SK-N-SH (cell line): ENCODE data around the gene GSTCD. TPM values are rescaled to one million over a fixed set of nuclear protein-coding genes. Genes with fewer than 3 reads are reported as not detected.

Source experiments
- CTCF ChIA-PET: fragments of 300-600, 350-600 bp; formaldehyde crosslinking; extraction: SDS; loops from one replicate; lab custom pipeline; 2021; lab: Yijun Ruan, JAX
- POLR2A ChIA-PET: fragments of 350-600 bp; sonication (Branson Sonifier 250); formaldehyde crosslinking; extraction: SDS; loops from one replicate; lab custom pipeline; 2020; ENCODE audit warnings: antibody characterized with exemption, inconsistent platforms; lab: Yijun Ruan, JAX
- DNase-seq: peaks from one replicate; pipeline ENCODE4 v3.0.0; 2012
- H2AFZ ChIP-seq: fragments of 200-600 bp; sonication (generic); 2 replicates; pipeline ENCODE4 v1.8.1; 2016; ENCODE audit warnings: antibody characterized with exemption, mild to moderate bottlenecking, low read depth
- H3F3A ChIP-seq: fragments of 200-600 bp; sonication (generic); replicated peaks from 2 replicates; pipeline ENCODE3; 2016; ENCODE audit warnings: antibody characterized with exemption, mild to moderate bottlenecking; ENCODE audit not compliant: insufficient read depth
- H3K27ac ChIP-seq, 2 experiments: fragments of 200-500 bp in 1 of 2; fragments of 200-600 bp in 1 of 2; sonication (Bioruptor generic) in 1 of 2; sonication (generic), shearing (Covaris generic) in 1 of 2; 2 replicates each; pipeline versions ENCODE4 v1.5.1 to v1.6.1; 2014 to 2016; ENCODE audit warnings: low read depth in 2 of 2, inconsistent platforms in 1 of 2, low read length in 1 of 2, mild to moderate bottlenecking in 1 of 2, mixed read lengths in 1 of 2
- H3K27me3 ChIP-seq: fragments of 200-600 bp; sonication (generic), shearing (Covaris generic); 2 replicates; pipeline ENCODE4 v1.6.1; 2016; ENCODE audit warnings: mixed run types; ENCODE audit not compliant: insufficient read depth
- H3K36me3 ChIP-seq, 2 experiments: fragments of 200-500 bp in 1 of 2; fragments of 200-600 bp in 1 of 2; sonication (Bioruptor generic) in 1 of 2; sonication (generic) in 1 of 2; replicated peaks in 1 of 2; 2 replicates each; pipeline versions ENCODE3 to v1.5.1; 2014 to 2016; ENCODE audit warnings: low read length in 1 of 2, mild to moderate bottlenecking in 1 of 2; ENCODE audit not compliant: insufficient read depth in 2 of 2, control insufficient read depth in 1 of 2
- H3K4me1 ChIP-seq, 2 experiments: fragments of 200-500 bp in 1 of 2; fragments of 200-600 bp in 1 of 2; sonication (Bioruptor generic) in 1 of 2; sonication (generic), shearing (Covaris generic) in 1 of 2; 2 replicates each; pipeline versions ENCODE4 v1.5.1 to v1.6.1; 2014 to 2016; ENCODE audit warnings: low read depth in 1 of 2, low read length in 1 of 2, mixed run types in 1 of 2; ENCODE audit not compliant: insufficient read depth in 2 of 2, control insufficient read depth in 1 of 2
- H3K4me2 ChIP-seq: fragments of 200-600 bp; sonication (generic), shearing (Covaris generic); 2 replicates; pipeline ENCODE4 v1.6.1; 2017; ENCODE audit warnings: mixed run types
- H3K4me3 ChIP-seq, 2 experiments: fragments of 200-500 bp in 1 of 2; fragments of 200-600 bp in 1 of 2; sonication (Bioruptor generic) in 1 of 2; sonication (generic), shearing (Covaris generic) in 1 of 2; 2 replicates each; pipeline versions ENCODE4 v1.5.1 to v1.8.1; 2014 to 2016; ENCODE audit warnings: low read depth in 2 of 2, inconsistent platforms in 1 of 2, low read length in 1 of 2, mild to moderate bottlenecking in 1 of 2, mixed read lengths in 1 of 2, moderate library complexity in 1 of 2
- H3K79me2 ChIP-seq: fragments of 200-600 bp; sonication (generic); 2 replicates; pipeline ENCODE4 v1.8.1; 2017; ENCODE audit warnings: mild to moderate bottlenecking; ENCODE audit not compliant: insufficient read depth
- H3K9ac ChIP-seq: fragments of 200-600 bp; sonication (generic); 2 replicates; pipeline ENCODE4 v1.6.1; 2017; ENCODE audit warnings: mixed run types
- H3K9me2 ChIP-seq: fragments of 200-600 bp; sonication (generic); 2 replicates; pipeline ENCODE4 v1.6.1; 2017; ENCODE audit warnings: mixed run types
- H3K9me3 ChIP-seq: fragments of 200-600 bp; sonication (generic); 2 replicates; pipeline ENCODE4 v1.6.1; 2017; ENCODE audit warnings: mixed run types, mild to moderate bottlenecking, moderate library complexity
- H4K20me1 ChIP-seq: fragments of 200-600 bp; sonication (generic); 2 replicates; pipeline ENCODE4 v1.6.1; 2017; ENCODE audit warnings: mild to moderate bottlenecking, mixed run types; ENCODE audit not compliant: insufficient read depth
- CHD2 ChIP-seq: fragments of 150-350 bp; IDR thresholded peaks from 2 replicates; pipeline ENCODE4 v1.6.1; 2018; ENCODE audit warnings: low read length; ENCODE audit not compliant: partially characterized antibody
- ELF1 ChIP-seq: IDR thresholded peaks from 2 replicates; pipeline ENCODE4 v1.4.0; 2012
- EP300 ChIP-seq, 2 experiments: IDR thresholded peaks; 2 replicates each; pipeline versions ENCODE4 v1.4.0 to v1.6.1; 2012; ENCODE audit warnings: borderline replicate concordance in 1 of 2, low read depth in 1 of 2, low read length in 1 of 2
- EZH2phosphoT487 ChIP-seq: fragments of 200-600 bp; sonication (generic); IDR thresholded peaks from 2 replicates; pipeline ENCODE4 v1.6.1; 2017; ENCODE audit warnings: low read depth, mixed run types, mild to moderate bottlenecking, antibody characterized with exemption, moderate library complexity, borderline replicate concordance
- FOSL2 ChIP-seq: IDR thresholded peaks from 2 replicates; pipeline ENCODE4 v1.4.0; 2012; ENCODE audit warnings: low read depth, mild to moderate bottlenecking, moderate library complexity, borderline replicate concordance
- FOXJ3 ChIP-seq: sonication (generic); formaldehyde crosslinking; IDR thresholded peaks from 2 replicates; pipeline ENCODE4 v1.5.1; 2020; ENCODE audit warnings: mild to moderate bottlenecking, missing genetic modification reagents
- GABPA ChIP-seq: IDR thresholded peaks from 2 replicates; pipeline ENCODE4 v1.4.0; 2012; ENCODE audit warnings: low read depth, mild to moderate bottlenecking
- GATA2 ChIP-seq: sonication (generic); formaldehyde crosslinking; IDR thresholded peaks from 2 replicates; pipeline ENCODE4 v1.5.0; 2020; ENCODE audit warnings: mild to moderate bottlenecking, missing genetic modification reagents
- IRF3 ChIP-seq: fragments of 150-350 bp; IDR thresholded peaks from 2 replicates; pipeline ENCODE4 v1.6.1; 2016; ENCODE audit warnings: mild to moderate bottlenecking, low read depth, low read length
- JUND ChIP-seq: IDR thresholded peaks from 2 replicates; pipeline ENCODE4 v1.4.0; 2012
- MEF2A ChIP-seq: IDR thresholded peaks from 2 replicates; pipeline ENCODE4 v1.4.0; 2012; ENCODE audit warnings: low read depth, borderline replicate concordance
- MXI1 ChIP-seq: IDR thresholded peaks from 2 replicates; pipeline ENCODE4 v1.6.1; 2012; ENCODE audit warnings: mild to moderate bottlenecking, low read depth, low read length, improper control_type of control experiment
- NFIC ChIP-seq: IDR thresholded peaks from 2 replicates; pipeline ENCODE4 v1.4.0; 2012; ENCODE audit warnings: borderline replicate concordance
- NRF1 ChIP-seq: IDR thresholded peaks from 2 replicates; pipeline ENCODE4 v1.6.1; 2012; ENCODE audit warnings: low read depth, mild to moderate bottlenecking, low read length
- POLR2AphosphoS5 ChIP-seq: IDR thresholded peaks from 2 replicates; pipeline ENCODE4 v1.6.1; 2012; ENCODE audit warnings: low read depth, low read length
- RAD21 ChIP-seq: IDR thresholded peaks from 2 replicates; pipeline ENCODE4 v1.6.1; 2012; ENCODE audit warnings: mild to moderate bottlenecking, low read length
- RFX5 ChIP-seq: IDR thresholded peaks from 2 replicates; pipeline ENCODE4 v1.6.1; 2012; ENCODE audit warnings: mild to moderate bottlenecking, improper control_type of control experiment, low read length
- SIN3A ChIP-seq: IDR thresholded peaks from 2 replicates; pipeline ENCODE4 v1.6.1; 2012; ENCODE audit warnings: low read depth, mild to moderate bottlenecking, low read length, moderate library complexity, borderline replicate concordance
- SMC3 ChIP-seq: IDR thresholded peaks from 2 replicates; pipeline ENCODE4 v1.6.1; 2012; ENCODE audit warnings: low read depth, low read length, improper control_type of control experiment
- TCF12 ChIP-seq: IDR thresholded peaks from 2 replicates; pipeline ENCODE4 v1.4.0; 2012
- TEAD4 ChIP-seq: IDR thresholded peaks from 2 replicates; pipeline ENCODE4 v1.4.0; 2012; ENCODE audit warnings: mild to moderate bottlenecking, borderline replicate concordance; ENCODE audit not compliant: insufficient read depth
- USF2 ChIP-seq: fragments of 150-350 bp; IDR thresholded peaks from 2 replicates; pipeline ENCODE4 v1.6.1; 2017; ENCODE audit warnings: antibody characterized with exemption, low read length, low read depth, borderline replicate concordance
- YY1 ChIP-seq: IDR thresholded peaks from 2 replicates; pipeline ENCODE4 v1.4.0; 2012; ENCODE audit warnings: low read depth, mild to moderate bottlenecking
- ZBTB33 ChIP-seq: IDR thresholded peaks from 2 replicates; pipeline ENCODE4 v1.4.0; 2012; ENCODE audit warnings: low read depth, borderline replicate concordance
- WGBS: methylation state at CpG from one replicate; pipeline ENCODE4 v1.1.6; 2017; ENCODE audit warnings: low lambda C conversion rate; 5-methylcytosine and 5-hydroxymethylcytosine counted together
- polyA plus RNA-seq, 3 experiments: library from polyadenylated mRNA; depleted of rRNA; stranded (reverse); fragments of >200 nt; gene quantifications; 2 replicates each; pipeline ENCODE4 v1.2.3, GENCODE V29; 2012
- TF ChIP-seq, protein P1 (sequence below): IDR thresholded peaks from 2 replicates; pipeline ENCODE4; 2012
- TF ChIP-seq, protein P2 (sequence below): IDR thresholded peaks from 2 replicates; pipeline ENCODE4 v1.6.1; 2012; ENCODE audit warnings: mild to moderate bottlenecking, low read depth, low read length, moderate library complexity

GSTCD gene
- polyA plus RNA-seq, 1 of the 3 experiments (the other 2 are of a cell fraction) = 4.8 TPM

- Histone ChIP-seq H3K4me1 (peaks cover 7 to 15% of the 10 kb centered on the region in 2 experiments; a peak in 1 of 4 replicates), H3K9ac (peak overlapping the region; percentile 45; the same call in 1 of the 2 replicates), H3K27ac (peak overlapping the region; percentile 80 to 82), H3K4me2 (peak overlapping the region; percentile 65), H3K36me3 (no peaks in the 10 kb centered on the region), H3K9me3 (no peaks in the 10 kb centered on the region), H3K4me3 (peak overlapping the region; percentile 44 to 47), H3K79me2 (no peaks in the 10 kb centered on the region), H2AFZ (peak overlapping the region; percentile 46; the same call in 1 of the 2 replicates), H3K9me2 (no peaks in the 10 kb centered on the region), H3F3A (peaks cover 16% of the 10 kb centered on the region), H4K20me1 (no peaks in the 10 kb centered on the region), H3K27me3 (no peaks in the 10 kb centered on the region)
- peak; percentile 13 for DNase-seq
- WGBS = 6% methylated on average over 3 of the region's 3 CpGs
- POLR2A ChIA-PET = no interaction called here
- TF ChIP-seq NRF1 = no peak
- no peak for TF ChIP-seq SMC3
- TF ChIP-seq SIN3A = no peak
- TF ChIP-seq, protein P1, sequence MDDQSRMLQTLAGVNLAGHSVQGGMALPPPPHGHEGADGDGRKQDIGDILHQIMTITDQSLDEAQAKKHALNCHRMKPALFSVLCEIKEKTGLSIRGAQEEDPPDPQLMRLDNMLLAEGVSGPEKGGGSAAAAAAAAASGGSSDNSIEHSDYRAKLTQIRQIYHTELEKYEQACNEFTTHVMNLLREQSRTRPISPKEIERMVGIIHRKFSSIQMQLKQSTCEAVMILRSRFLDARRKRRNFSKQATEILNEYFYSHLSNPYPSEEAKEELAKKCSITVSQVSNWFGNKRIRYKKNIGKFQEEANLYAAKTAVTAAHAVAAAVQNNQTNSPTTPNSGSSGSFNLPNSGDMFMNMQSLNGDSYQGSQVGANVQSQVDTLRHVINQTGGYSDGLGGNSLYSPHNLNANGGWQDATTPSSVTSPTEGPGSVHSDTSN = peak; percentile 88
- TF ChIP-seq RFX5 = no peak
- TF ChIP-seq ZBTB33 = no peak
- TF ChIP-seq GATA2 (CRISPR knock-in tag) = peak; percentile 46; the same call in 1 of the 2 replicates
- TF ChIP-seq EZH2phosphoT487 = no peak
- no peak for TF ChIP-seq MXI1
- TF ChIP-seq POLR2AphosphoS5 = no peak
- TF ChIP-seq, protein P2, sequence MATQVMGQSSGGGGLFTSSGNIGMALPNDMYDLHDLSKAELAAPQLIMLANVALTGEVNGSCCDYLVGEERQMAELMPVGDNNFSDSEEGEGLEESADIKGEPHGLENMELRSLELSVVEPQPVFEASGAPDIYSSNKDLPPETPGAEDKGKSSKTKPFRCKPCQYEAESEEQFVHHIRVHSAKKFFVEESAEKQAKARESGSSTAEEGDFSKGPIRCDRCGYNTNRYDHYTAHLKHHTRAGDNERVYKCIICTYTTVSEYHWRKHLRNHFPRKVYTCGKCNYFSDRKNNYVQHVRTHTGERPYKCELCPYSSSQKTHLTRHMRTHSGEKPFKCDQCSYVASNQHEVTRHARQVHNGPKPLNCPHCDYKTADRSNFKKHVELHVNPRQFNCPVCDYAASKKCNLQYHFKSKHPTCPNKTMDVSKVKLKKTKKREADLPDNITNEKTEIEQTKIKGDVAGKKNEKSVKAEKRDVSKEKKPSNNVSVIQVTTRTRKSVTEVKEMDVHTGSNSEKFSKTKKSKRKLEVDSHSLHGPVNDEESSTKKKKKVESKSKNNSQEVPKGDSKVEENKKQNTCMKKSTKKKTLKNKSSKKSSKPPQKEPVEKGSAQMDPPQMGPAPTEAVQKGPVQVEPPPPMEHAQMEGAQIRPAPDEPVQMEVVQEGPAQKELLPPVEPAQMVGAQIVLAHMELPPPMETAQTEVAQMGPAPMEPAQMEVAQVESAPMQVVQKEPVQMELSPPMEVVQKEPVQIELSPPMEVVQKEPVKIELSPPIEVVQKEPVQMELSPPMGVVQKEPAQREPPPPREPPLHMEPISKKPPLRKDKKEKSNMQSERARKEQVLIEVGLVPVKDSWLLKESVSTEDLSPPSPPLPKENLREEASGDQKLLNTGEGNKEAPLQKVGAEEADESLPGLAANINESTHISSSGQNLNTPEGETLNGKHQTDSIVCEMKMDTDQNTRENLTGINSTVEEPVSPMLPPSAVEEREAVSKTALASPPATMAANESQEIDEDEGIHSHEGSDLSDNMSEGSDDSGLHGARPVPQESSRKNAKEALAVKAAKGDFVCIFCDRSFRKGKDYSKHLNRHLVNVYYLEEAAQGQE = no peak
- TF ChIP-seq GABPA = no peak
- TF ChIP-seq FOSL2 = peak; percentile 61; the same call in 1 of the 2 replicates
- TF ChIP-seq TEAD4 = peak; percentile 35; the same call in 1 of the 2 replicates
- TF ChIP-seq USF2 = no peak
- TF ChIP-seq RAD21 = no peak
- peak; percentile 60; the same call in 1 of the 2 replicates for TF ChIP-seq JUND
- no peak for TF ChIP-seq ELF1
- peak; percentile 80 for TF ChIP-seq NFIC
- TF ChIP-seq FOXJ3 = 0 out of 2 replicates have a peak, but pooled peaks have one; percentile 19
- TF ChIP-seq MEF2A = no peak
- peak; percentile 69; the same call in 1 of the 2 replicates for TF ChIP-seq TCF12
- peak; percentile 39 to 75; a peak in 3 of 4 replicates for TF ChIP-seq EP300 (IDR thresholded peaks at IDR 0.05; ENCODE audit: borderline replicate concordance in 1 of 2, low read depth in 1 of 2, low read length in 1 of 2)
- no peak for TF ChIP-seq CHD2
- no peak for TF ChIP-seq YY1
- TF ChIP-seq IRF3 = no peak
- CTCF ChIA-PET = interaction anchor here (1.4 to 1.8 kb wide), 2 partner anchors 9 to 93 kb away, joined by 3 to 4 read pairs; no protein-coding TSS in a partner anchor
Observed at GRCh38 chr4:105808750-105809041, 100.1 kb downstream of the GSTCD start.
